ENCODE data around the gene PARK7. TPM values are rescaled to one million over a fixed set of nuclear protein-coding genes. Genes with fewer than 3 reads are reported as not detected.

PARK7 gene
- total RNA-seq, 1 donor from 2014 or later = 196 TPM

- TF ChIP-seq CTCF (IDR thresholded peaks at IDR 0.05; ENCODE audit: partially characterized antibody, unreplicated experiment) = no peak
- peaks cover 1% of the 10 kb centered on the region for H3K9me3 Mint-ChIP-seq (ENCODE audit: unreplicated experiment)
- no peaks in the 10 kb centered on the region for H3K27me3 Mint-ChIP-seq (ENCODE audit: unreplicated experiment)
Observed at GRCh38 chr1:8011016-8011415, 49.5 kb downstream of the PARK7 start.

GRCh38 chr1:8011923-8012858, 50.7 kb downstream of the PARK7 start:
- no peaks in the 10 kb centered on the region for H3K36me3 Mint-ChIP-seq (ENCODE audit: unreplicated experiment)
- H3K9me3 Mint-ChIP-seq (ENCODE audit: unreplicated experiment) = peaks cover 1% of the 10 kb centered on the region
- no peak for DNase-seq
- no peak overlapping the region for H3K27ac Mint-ChIP-seq (ENCODE audit: unreplicated experiment)
- no peaks in the 10 kb centered on the region for H3K4me1 Mint-ChIP-seq (ENCODE audit: low read depth, unreplicated experiment)
- H3K4me3 Mint-ChIP-seq (ENCODE audit: unreplicated experiment) = no peak overlapping the region
- no peaks in the 10 kb centered on the region for H3K27me3 Mint-ChIP-seq (ENCODE audit: unreplicated experiment)
- TF ChIP-seq CTCF (IDR thresholded peaks at IDR 0.05; ENCODE audit: partially characterized antibody, unreplicated experiment) = no peak

More at GRCh38 chr1:8011016-8011415, 49.5 kb downstream of the PARK7 start:
- Mint-ChIP-seq H3K4me3 (ENCODE audit: unreplicated experiment) (no peak overlapping the region), H3K27ac (ENCODE audit: unreplicated experiment) (no peak overlapping the region), H3K4me1 (ENCODE audit: low read depth, unreplicated experiment) (no peaks in the 10 kb centered on the region), H3K36me3 (ENCODE audit: unreplicated experiment) (no peaks in the 10 kb centered on the region)
- DNase-seq = no peak

- Mint-ChIP-seq H3K4me1 (ENCODE audit: low read depth, unreplicated experiment) (peaks cover 2% of the 10 kb centered on the region), H3K9me3 (ENCODE audit: unreplicated experiment) (peaks cover 1% of the 10 kb centered on the region), H3K27me3 (ENCODE audit: unreplicated experiment) (no peaks in the 10 kb centered on the region), H3K4me3 (ENCODE audit: unreplicated experiment) (no peak overlapping the region), H3K36me3 (ENCODE audit: unreplicated experiment) (no peaks in the 10 kb centered on the region), H3K27ac (ENCODE audit: unreplicated experiment) (no peak overlapping the region)
- TF ChIP-seq CTCF (IDR thresholded peaks at IDR 0.05; ENCODE audit: partially characterized antibody, unreplicated experiment) = no peak
- no peak for DNase-seq
Observed at GRCh38 chr1:8012955-8013354, 51.4 kb downstream of the PARK7 start.

GRCh38 chr1:8013399-8013798, 51.9 kb downstream of the PARK7 start:
- no peak for TF ChIP-seq CTCF (IDR thresholded peaks at IDR 0.05; ENCODE audit: partially characterized antibody, unreplicated experiment)
- peaks cover 1% of the 10 kb centered on the region for H3K9me3 Mint-ChIP-seq (ENCODE audit: unreplicated experiment)
- H3K4me3 Mint-ChIP-seq (ENCODE audit: unreplicated experiment) = no peak overlapping the region

GRCh38 chr1:8013800-8014199, 52.3 kb downstream of the PARK7 start:
- no peak overlapping the region for H3K27ac Mint-ChIP-seq (ENCODE audit: unreplicated experiment)
- H3K4me1 Mint-ChIP-seq (ENCODE audit: low read depth, unreplicated experiment) = peaks cover 2% of the 10 kb centered on the region

More at GRCh38 chr1:8013399-8013798, 51.9 kb downstream of the PARK7 start:
- Mint-ChIP-seq H3K27ac (ENCODE audit: unreplicated experiment) (no peak overlapping the region), H3K27me3 (ENCODE audit: unreplicated experiment) (no peaks in the 10 kb centered on the region), H3K4me1 (ENCODE audit: low read depth, unreplicated experiment) (peaks cover 2% of the 10 kb centered on the region), H3K36me3 (ENCODE audit: unreplicated experiment) (no peaks in the 10 kb centered on the region)
- no peak for DNase-seq

More at GRCh38 chr1:8013800-8014199, 52.3 kb downstream of the PARK7 start:
- Mint-ChIP-seq H3K27me3 (ENCODE audit: unreplicated experiment) (no peaks in the 10 kb centered on the region), H3K9me3 (ENCODE audit: unreplicated experiment) (peaks cover 1% of the 10 kb centered on the region), H3K36me3 (ENCODE audit: unreplicated experiment) (no peaks in the 10 kb centered on the region), H3K4me3 (ENCODE audit: unreplicated experiment) (no peak overlapping the region)
- no peak for TF ChIP-seq CTCF (IDR thresholded peaks at IDR 0.05; ENCODE audit: partially characterized antibody, unreplicated experiment)
- no peak for DNase-seq

Data from glutamatergic neuron (in vitro differentiated cells).